GM18505 (cell line): ENCODE results near the gene ZFX.

Source experiments
- ATAC-seq: cut with Tn5 transposase; IDR thresholded peaks from one replicate; pipeline ENCODE4 v1.9.1; 2021; ENCODE audit not compliant: unreplicated experiment
- POLR2A ChIP-seq: IDR thresholded peaks from 4 replicates; pipeline ENCODE4 v1.6.1; 2011; ENCODE audit warnings: borderline replicate concordance; ENCODE audit not compliant: insufficient read depth, insufficient read length; ENCODE audit errors: extremely low read depth

ZFX gene

DNA sequence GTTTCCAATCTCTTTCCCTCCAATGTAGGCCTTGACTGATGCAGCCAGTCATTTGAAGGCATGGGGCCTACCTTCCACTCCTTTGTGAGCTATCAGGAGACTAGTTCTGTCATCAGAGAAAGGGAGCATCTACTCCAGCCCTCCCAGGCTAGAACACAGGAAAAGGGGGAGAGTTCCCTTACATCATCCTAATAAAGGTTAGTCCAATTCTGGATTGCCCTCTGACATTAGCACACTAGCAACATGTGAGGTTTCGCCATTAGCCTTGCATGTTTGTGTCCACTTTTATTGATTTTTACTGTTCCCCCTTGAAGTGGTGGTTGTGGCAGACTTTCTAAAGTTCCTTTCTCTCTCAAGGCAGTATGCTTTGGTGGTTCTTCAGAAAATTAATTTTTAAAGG is 67.3 kb downstream of the ZFX start:
- ATAC-seq, result no peak

GRCh38 chrX:24219320-24219719 is 69.8 kb downstream of the ZFX start:
- TF ChIP-seq POLR2A, result no peak
- no peak for ATAC-seq

More for the DNA sequence above, 67.3 kb downstream of the ZFX start:
- no peak for TF ChIP-seq POLR2A

DNA sequence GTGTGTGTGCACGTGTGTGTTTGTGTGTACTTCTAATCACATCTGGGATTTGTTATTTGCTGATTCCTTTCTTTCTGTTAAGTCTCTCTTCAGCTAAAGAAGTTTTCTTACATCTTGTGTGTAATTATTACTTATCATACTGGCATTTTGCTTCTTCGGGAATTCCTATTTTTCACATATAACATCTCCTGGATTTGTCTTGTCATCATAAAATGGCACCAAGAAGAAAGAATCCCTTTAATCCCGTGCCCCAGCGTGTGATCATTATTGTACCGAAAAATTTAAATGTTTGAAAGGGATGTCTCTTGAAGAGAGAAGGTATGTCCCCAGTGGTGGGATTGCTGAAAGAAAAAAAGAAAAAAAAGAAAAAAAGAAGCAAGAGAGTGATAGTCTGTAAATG is 72.3 kb downstream of the ZFX start:
- no peak for ATAC-seq
- TF ChIP-seq POLR2A, result no peak

DNA sequence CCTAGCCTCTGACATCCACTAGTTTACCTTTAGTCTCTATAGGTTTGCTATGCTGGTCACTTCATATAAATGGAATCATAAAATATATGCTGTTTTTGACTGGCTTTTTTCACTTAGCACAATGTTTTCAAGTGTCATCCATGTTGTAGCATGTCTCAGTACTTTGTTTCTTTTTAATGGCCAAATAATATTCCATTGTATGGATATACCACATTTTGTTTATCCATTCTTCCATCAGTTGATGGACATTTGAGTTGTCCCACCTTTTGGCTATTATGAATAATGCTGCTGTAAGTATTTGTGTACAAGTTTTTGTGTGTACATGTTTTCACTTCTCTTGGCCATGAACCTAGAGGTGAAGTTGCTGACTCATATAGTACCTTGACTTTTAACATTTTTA is 75.7 kb downstream of the ZFX start:
- ATAC-seq, result no peak
- TF ChIP-seq POLR2A, result no peak

DNA sequence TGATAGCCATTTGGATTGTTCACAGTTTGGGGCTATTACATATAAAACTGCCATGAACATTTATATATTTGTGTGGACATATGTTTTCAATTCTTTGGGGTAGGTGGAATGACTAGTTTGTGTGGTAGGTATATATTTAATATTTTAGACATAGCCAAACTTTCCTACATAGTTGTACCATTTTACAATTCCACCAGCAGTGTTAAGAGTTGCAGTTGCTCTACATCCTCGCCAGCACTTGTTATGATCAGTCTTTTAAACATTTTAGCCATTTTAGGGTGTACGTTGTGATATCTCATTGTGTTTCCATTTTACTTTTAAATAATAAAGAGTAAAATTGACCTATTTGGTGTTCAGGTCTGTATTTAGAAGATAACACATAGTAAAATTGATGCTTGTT is 76.6 kb downstream of the ZFX start:
- no peak for ATAC-seq
- no peak for TF ChIP-seq POLR2A

DNA sequence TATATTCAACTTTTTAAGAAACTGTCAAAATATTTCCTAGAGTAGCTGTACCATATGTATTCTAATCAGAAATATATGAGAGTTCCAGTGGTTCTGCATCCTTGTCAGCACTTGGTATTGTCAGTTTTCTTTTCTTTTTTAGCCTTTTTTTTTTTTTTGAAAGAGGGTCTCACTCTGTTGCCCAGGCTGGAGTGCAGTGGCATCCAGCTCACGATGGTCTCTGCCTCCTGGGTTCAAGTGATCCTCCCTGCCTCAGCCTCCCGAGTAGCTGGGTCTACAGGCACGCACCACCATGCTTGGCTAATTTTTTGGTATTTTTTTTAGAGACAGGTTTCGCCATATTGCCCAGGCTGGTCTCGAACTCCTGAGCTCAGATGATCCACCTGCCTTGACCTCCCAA is 79.1 kb downstream of the ZFX start:
- no peak for ATAC-seq
- TF ChIP-seq POLR2A, result no peak

- ATAC-seq, result no peak
- TF ChIP-seq POLR2A, result no peak
Observed at GRCh38 chrX:24229400-24229879, 79.9 kb downstream of the ZFX start.

- no peak for ATAC-seq
- no peak for TF ChIP-seq POLR2A
Observed at GRCh38 chrX:24229976-24230375, 80.4 kb downstream of the ZFX start.

DNA sequence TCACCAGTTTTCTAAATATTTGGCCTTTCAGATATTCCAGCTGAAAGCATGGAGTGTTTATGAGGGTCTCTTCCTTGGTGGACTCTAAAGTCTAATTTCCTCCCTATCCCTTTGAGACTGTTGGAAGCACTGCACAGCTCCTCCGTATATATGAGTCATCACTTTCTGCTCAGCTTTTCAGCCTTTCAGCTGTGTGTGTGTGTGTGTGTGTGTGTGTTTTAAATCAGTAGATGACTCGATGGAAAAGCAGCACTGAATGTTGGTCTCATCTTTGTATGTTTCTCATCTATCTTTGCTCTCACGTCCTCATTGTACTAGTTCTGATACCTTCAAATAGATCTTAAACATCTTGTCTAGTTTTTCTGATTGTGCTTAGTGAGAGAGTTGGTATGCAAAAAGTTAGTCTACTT is 81.6 kb downstream of the ZFX start:
- no peak for ATAC-seq

DNA sequence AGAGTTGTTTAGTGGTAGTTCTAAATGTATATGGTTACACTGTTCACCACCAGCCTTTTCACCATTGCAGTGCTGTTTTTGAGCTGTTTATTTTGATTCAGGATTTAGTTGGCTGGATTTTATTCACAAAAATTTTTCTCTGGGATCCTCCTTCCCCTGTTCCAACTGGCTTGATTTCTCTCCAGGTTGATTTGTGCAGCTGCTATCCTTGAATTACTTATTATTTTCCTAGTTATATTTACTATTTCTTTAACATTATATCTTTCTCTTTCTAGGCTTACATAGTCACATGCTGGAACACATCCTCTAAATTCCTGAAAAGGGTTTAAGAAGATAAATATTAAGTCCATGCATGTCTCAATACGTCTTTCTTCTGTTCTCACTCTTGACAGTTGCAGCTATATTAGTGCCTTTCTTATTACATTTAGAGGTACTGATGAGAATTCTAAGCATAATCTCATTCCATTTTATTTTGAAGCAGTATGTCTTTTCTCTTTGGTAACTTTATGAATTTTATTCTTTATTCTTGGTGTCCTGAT is 82.2 kb downstream of the ZFX start:
- TF ChIP-seq POLR2A, result no peak
- no peak for ATAC-seq

More for the DNA sequence above, 81.6 kb downstream of the ZFX start:
- TF ChIP-seq POLR2A, result no peak

GRCh38 chrX:24232796-24233195 is 83.3 kb downstream of the ZFX start:
- TF ChIP-seq POLR2A, result no peak
- no peak for ATAC-seq

DNA sequence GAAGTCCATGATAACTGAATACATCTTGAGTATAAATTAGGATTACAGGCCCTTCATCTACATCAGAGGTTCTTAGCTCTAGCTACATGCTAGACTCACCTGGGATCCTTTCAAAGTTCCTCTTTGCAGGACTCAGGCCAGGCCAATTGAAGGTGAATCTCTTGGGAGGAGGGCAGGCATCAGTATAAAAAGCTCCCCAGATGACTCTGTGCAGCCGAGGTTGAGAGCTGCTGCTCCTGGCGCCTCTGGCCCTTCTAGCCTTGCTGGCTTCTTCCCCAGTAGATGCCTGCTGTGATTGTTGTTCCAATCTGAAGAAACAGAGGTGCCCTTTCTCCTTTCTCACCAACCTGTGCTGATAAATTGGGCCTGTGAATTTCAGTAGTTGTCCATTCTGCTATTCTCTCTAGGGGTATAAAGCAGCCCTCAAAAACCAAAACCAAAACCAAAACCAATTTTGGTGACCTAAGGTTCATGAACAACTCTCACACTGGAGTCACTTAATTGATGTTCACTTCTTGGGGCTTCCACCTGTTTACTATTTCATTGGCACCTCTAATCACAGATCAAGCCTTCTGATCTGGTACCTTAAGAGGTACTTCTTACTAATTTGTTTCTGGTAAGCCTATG is 85.7 kb downstream of the ZFX start:
- no peak for ATAC-seq

GRCh38 chrX:24241822-24242648 is 92.5 kb downstream of the ZFX start:
- TF ChIP-seq POLR2A, result no peak
- no peak for ATAC-seq

More for the DNA sequence above, 85.7 kb downstream of the ZFX start:
- no peak for TF ChIP-seq POLR2A
